IMR-90 (cell line): Measurements from ENCODE around the gene ZBTB11.

Experiments used
- BHLHE40 ChIP-seq: fragments of 150-350 bp; IDR thresholded peaks from 2 replicates; pipeline ENCODE4 v1.6.1; 2016; ENCODE audit warnings: mild to moderate bottlenecking, low read depth, low read length
- CEBPB ChIP-seq: IDR thresholded peaks from 2 replicates; pipeline ENCODE4 v1.6.1; 2012; ENCODE audit warnings: low read depth, low read length, improper control_type of control experiment
- CHD1 ChIP-seq: IDR thresholded peaks from 2 replicates; pipeline ENCODE4 v1.6.1; 2012; ENCODE audit warnings: low read depth, low read length, improper control_type of control experiment
- CTCF ChIP-seq: conservative IDR thresholded peaks from 2 replicates; pipeline ENCODE4 v1.5.1; 2012; ENCODE audit warnings: mild to moderate bottlenecking, low read depth, low read length, improper control_type of control experiment
- ELK1 ChIP-seq: fragments of 150-350 bp; IDR thresholded peaks from 2 replicates; pipeline ENCODE4 v1.6.1; 2016; ENCODE audit warnings: low read depth, mild to moderate bottlenecking, low read length, moderate library complexity, borderline replicate concordance
- FOS ChIP-seq: fragments of 150-350 bp; IDR thresholded peaks from 2 replicates; pipeline ENCODE4 v1.6.1; 2016; ENCODE audit warnings: low read depth, low read length
- MAZ ChIP-seq: IDR thresholded peaks from 2 replicates; pipeline ENCODE4 v1.6.1; 2012; ENCODE audit warnings: low read depth, mild to moderate bottlenecking, low read length, improper control_type of control experiment, moderate library complexity, borderline replicate concordance
- MXI1 ChIP-seq: IDR thresholded peaks from 2 replicates; pipeline ENCODE4 v1.6.1; 2012; ENCODE audit warnings: low read depth, mild to moderate bottlenecking, low read length, moderate library complexity, borderline replicate concordance
- POLR2A ChIP-seq: IDR thresholded peaks from 2 replicates; pipeline ENCODE4 v1.6.1; 2012; ENCODE audit warnings: mild to moderate bottlenecking, low read depth, low read length
- RAD21 ChIP-seq: IDR thresholded peaks from 2 replicates; pipeline ENCODE4 v1.6.1; 2012; ENCODE audit warnings: low read length, improper control_type of control experiment
- RFX5 ChIP-seq: IDR thresholded peaks from 2 replicates; pipeline ENCODE4 v1.8.0; 2012; ENCODE audit warnings: low read depth, mild to moderate bottlenecking, low read length, moderate library complexity
- SMC3 ChIP-seq: fragments of 150-350 bp; IDR thresholded peaks from 2 replicates; pipeline ENCODE4 v1.6.1; 2016; ENCODE audit warnings: low read depth, mild to moderate bottlenecking, antibody characterized with exemption, low read length, moderate library complexity
- USF2 ChIP-seq: fragments of 150-350 bp; IDR thresholded peaks from 2 replicates; pipeline ENCODE4 v1.6.1; 2017; ENCODE audit warnings: mild to moderate bottlenecking, antibody characterized with exemption, low read length, low read depth

GRCh38 chr3:101603184-101603583 lies 73.7 kb downstream of the ZBTB11 start:
- no peak for TF ChIP-seq CTCF
- TF ChIP-seq CHD1: no peak
- TF ChIP-seq POLR2A: no peak
- TF ChIP-seq USF2: no peak
- no peak for TF ChIP-seq MXI1
- TF ChIP-seq FOS: no peak
- TF ChIP-seq RAD21: no peak
- TF ChIP-seq RFX5: no peak
- no peak for TF ChIP-seq BHLHE40
- TF ChIP-seq CEBPB: no peak
- no peak for TF ChIP-seq SMC3
- TF ChIP-seq MAZ: no peak
- no peak for TF ChIP-seq ELK1
